Peyer's patch (tissue), 4 donors: Measurements from ENCODE around the gene APOL2. TPM values are rescaled to one million over a fixed set of nuclear protein-coding genes. Genes with fewer than 3 reads are reported as not detected.

Experiments used
- DNase-seq, 3 donors: peaks; one replicate each; pipeline ENCODE4 v3.0.0-alpha.2; 2017 to 2019
- H3K27ac ChIP-seq, 4 donors: fragments of 200-600 bp; sonication (generic); one replicate each; pipeline ENCODE4 v1.5.1; 2016 to 2019
- H3K27me3 ChIP-seq, 2 donors: fragments of 200-600 bp; sonication (generic); one replicate each; pipeline ENCODE4 v1.5.1; 2019
- H3K36me3 ChIP-seq, 3 donors: fragments of 200-600 bp; sonication (generic); one replicate each; pipeline ENCODE4 v1.5.1; 2016 to 2019
- H3K4me1 ChIP-seq, 4 donors: fragments of 200-600 bp; sonication (generic); one replicate each; pipeline ENCODE4 v1.5.1; 2016 to 2019
- H3K4me3 ChIP-seq, 4 donors: fragments of 200-600 bp; sonication (generic); 1 replicate in 3 of 4; 2 replicates in 1 of 4; pipeline ENCODE4 v1.5.1; 2016 to 2019; ENCODE audit warnings: mild to moderate bottlenecking in 1 of 4
- H3K9me3 ChIP-seq, 4 donors: fragments of 200-600 bp; sonication (generic); one replicate each; pipeline ENCODE4 v1.5.1; 2016 to 2019; ENCODE audit warnings: mild to moderate bottlenecking in 1 of 4
- CTCF ChIP-seq, 6 experiments: fragments of 450-650 bp in 4 of 6; fragments of 200-600 bp in 2 of 6; sonication (generic) in 1 of 6; IDR thresholded peaks; one replicate each; pipeline ENCODE4 v1.5.1; 2017 to 2019; ENCODE audit warnings: antibody characterized with exemption in 6 of 6, mild to moderate bottlenecking in 3 of 6, moderate library complexity in 1 of 6
- POLR2A ChIP-seq, 2 donors: fragments of 450-650 bp; IDR thresholded peaks; one replicate each; pipeline ENCODE4 v1.5.1; 2017; ENCODE audit warnings: antibody characterized with exemption in 2 of 2, mild to moderate bottlenecking in 2 of 2, moderate library complexity in 2 of 2
- total RNA-seq, 4 donors: library from RNA; depleted of rRNA; stranded (reverse); fragments of >200 nt; gene quantifications; one replicate each; pipeline ENCODE4 v1.1.0, GENCODE V29; 2016

Gene APOL2
- total RNA-seq, 4 donors from 2014 or later: 48.7 to 55.2 (median 52.3) TPM

- no peaks in the 10 kb centered on the region for H3K9me3 ChIP-seq
- no peak overlapping the region for H3K4me3 ChIP-seq
- H3K36me3 ChIP-seq: no peaks in the 10 kb centered on the region
- H3K27ac ChIP-seq: no peak overlapping the region
- DNase-seq: peak in 1 of 3 donors; percentile 14
- H3K27me3 ChIP-seq: no peaks in the 10 kb centered on the region
- H3K4me1 ChIP-seq: no peaks in the 10 kb centered on the region
- no peak for TF ChIP-seq POLR2A (IDR thresholded peaks at IDR 0.05)
- TF ChIP-seq CTCF (IDR thresholded peaks at IDR 0.05): no peak
These were observed 7.4 kb upstream of the APOL2 start for GRCh38 chr22:36246718-36247117.

- H3K27ac ChIP-seq: no peak overlapping the region
- peak in 1 of 3 donors; percentile 21 for DNase-seq
- H3K9me3 ChIP-seq: no peaks in the 10 kb centered on the region
- H3K36me3 ChIP-seq: no peaks in the 10 kb centered on the region
- H3K4me1 ChIP-seq: no peaks in the 10 kb centered on the region
- TF ChIP-seq POLR2A (IDR thresholded peaks at IDR 0.05): no peak
- no peak for TF ChIP-seq CTCF (IDR thresholded peaks at IDR 0.05)
- no peaks in the 10 kb centered on the region for H3K27me3 ChIP-seq
- H3K4me3 ChIP-seq: no peak overlapping the region
These were observed 6.6 kb upstream of the APOL2 start for GRCh38 chr22:36245805-36246356.

- Histone ChIP-seq H3K27me3 (no peaks in the 10 kb centered on the region), H3K4me3 (no peak overlapping the region), H3K36me3 (no peaks in the 10 kb centered on the region), H3K9me3 (no peaks in the 10 kb centered on the region), H3K4me1 (no peaks in the 10 kb centered on the region), H3K27ac (peak overlapping the region in 2 of 4 donors; percentile 11 to 47)
- TF ChIP-seq POLR2A (IDR thresholded peaks at IDR 0.05): no peak
- TF ChIP-seq CTCF (IDR thresholded peaks at IDR 0.05): no peak
- DNase-seq: peak in 1 of 3 donors; percentile 42
These were observed 5.4 kb upstream of the APOL2 start for GRCh38 chr22:36244522-36245391.

- H3K4me1 ChIP-seq: peaks cover 0 to 3% (median 0%) of the 10 kb centered on the region in 4 donors
- TF ChIP-seq POLR2A (IDR thresholded peaks at IDR 0.05) (no peak), CTCF (IDR thresholded peaks at IDR 0.05) (no peak)
- H3K9me3 ChIP-seq: no peaks in the 10 kb centered on the region
- H3K4me3 ChIP-seq: no peak overlapping the region
- peak overlapping the region in 1 of 4 donors; percentile 47 for H3K27ac ChIP-seq
- H3K27me3 ChIP-seq: no peaks in the 10 kb centered on the region
- no peaks in the 10 kb centered on the region for H3K36me3 ChIP-seq
- peak in 1 of 3 donors; percentile 29 for DNase-seq
These were observed 4.7 kb upstream of the APOL2 start for GRCh38 chr22:36243986-36244385.

- Histone ChIP-seq H3K27ac (peak overlapping the region; percentile 84 to 98 (median 93)), H3K27me3 (no peaks in the 10 kb centered on the region), H3K36me3 (peaks cover 0 to 4% (median 0%) of the 10 kb centered on the region in 3 donors), H3K9me3 (no peaks in the 10 kb centered on the region), H3K4me3 (peak overlapping the region; percentile 46 to 83 (median 62)), H3K4me1 (peaks cover 0 to 43% (median 14%) of the 10 kb centered on the region in 4 donors)
- TF ChIP-seq POLR2A (IDR thresholded peaks at IDR 0.05): no peak
- TF ChIP-seq CTCF (IDR thresholded peaks at IDR 0.05): no peak
- no peak for DNase-seq
These were observed 252 bp downstream of the APOL2 start for GRCh38 chr22:36239150-36239400.
